Upper lobe of right lung (tissue), 1 donor: ENCODE measurements around the gene CCDC187. TPM values are rescaled to one million over a fixed set of nuclear protein-coding genes. Genes with fewer than 3 reads are reported as not detected.

Experiments used
- ATAC-seq: fragments of 200-7000 bp; cut with Tn5 transposase; one replicate; pipeline ENCODE4 v1.9.1; 2020; ENCODE audit warnings: mild to moderate bottlenecking, moderate library complexity
- DNase-seq: peaks from one replicate; pipeline ENCODE4 v3.0.0-alpha.2; 2020
- H3K27ac ChIP-seq: fragments of 200-600 bp; one replicate; pipeline ENCODE4 v1.8.0; 2022
- H3K27me3 ChIP-seq: fragments of 200-600 bp; one replicate; pipeline ENCODE4 v1.8.0; 2022; ENCODE audit warnings: mild to moderate bottlenecking
- H3K36me3 ChIP-seq: fragments of 200-600 bp; one replicate; pipeline ENCODE4 v1.8.0; 2022
- H3K4me1 ChIP-seq: fragments of 200-600 bp; one replicate; pipeline ENCODE4 v1.8.0; 2022
- H3K4me3 ChIP-seq: fragments of 200-600 bp; one replicate; pipeline ENCODE4 v1.8.0; 2022; ENCODE audit warnings: mild to moderate bottlenecking
- H3K9me3 ChIP-seq: fragments of 200-600 bp; one replicate; pipeline ENCODE4 v1.8.0; 2022
- intact Hi-C: fragments of 100-400 bp; cut with DNase I; formaldehyde crosslinking; loops from one replicate; pipeline ENCODE4 v1.11.0; 2022
- total RNA-seq: library from RNA; stranded (reverse); fragmentation: NEBNext Ultra II Directional; extraction: Animal tissue kit (Norgen Biotek cat#: 25700); gene quantifications from one replicate; pipeline ENCODE4 v1.2.1, GENCODE V29; 2021
- TF ChIP-seq, protein P1 (sequence below): fragments of 200-600 bp; IDR thresholded peaks from one replicate; pipeline ENCODE4 v1.8.0; 2022; ENCODE audit warnings: antibody characterized with exemption
- donor health status: DM: no; HTN: yes; CAD: no; lungs with severe emphysema.

CCDC187 gene
- total RNA-seq, 1 donor from 2014 or later: 0.09 TPM

DNA sequence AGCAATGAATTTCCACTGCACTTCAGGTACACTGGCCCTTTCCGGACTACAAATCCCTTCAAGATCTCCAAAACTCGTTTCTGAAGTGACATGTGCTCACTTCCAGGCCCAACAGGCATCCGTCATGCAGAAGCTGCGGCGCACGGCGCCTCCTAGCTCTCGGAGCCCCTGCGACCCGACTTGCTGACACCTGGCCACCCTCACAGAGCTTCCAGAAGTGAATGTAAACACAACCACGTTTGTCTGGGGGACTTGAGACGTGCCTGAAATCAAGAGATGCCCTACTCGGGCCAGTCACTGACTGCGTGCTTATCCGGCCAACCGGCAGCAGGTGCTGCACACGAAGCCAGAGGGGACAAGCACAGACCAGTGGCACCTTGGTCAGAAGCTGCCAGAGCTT lies 94.1 kb downstream of the CCDC187 start:
- peaks cover 8% of the 10 kb centered on the region for H3K36me3 ChIP-seq

DNA sequence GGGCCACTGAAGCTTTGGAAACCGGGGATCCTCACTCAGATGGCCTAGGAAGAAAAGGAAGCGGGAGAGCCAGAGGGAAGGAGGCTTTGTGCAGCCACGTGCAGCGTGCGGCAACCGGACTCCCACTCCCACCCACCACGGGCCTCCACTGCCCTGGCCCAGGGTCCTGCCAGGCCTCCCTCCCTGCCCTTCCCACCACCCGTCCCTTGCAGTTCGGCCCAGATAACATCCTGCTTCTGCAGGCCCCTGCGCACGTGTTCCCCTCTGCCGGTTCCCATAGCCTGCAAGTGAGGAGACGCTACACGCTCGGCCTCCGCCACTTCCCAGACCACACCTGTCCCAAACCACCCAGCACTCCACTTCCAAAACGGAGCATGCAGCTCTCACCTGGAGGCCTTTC lies 94.7 kb downstream of the CCDC187 start:
- Histone ChIP-seq H3K4me3 (no peak overlapping the region), H3K36me3 (peaks cover 3% of the 10 kb centered on the region), H3K4me1 (no peaks in the 10 kb centered on the region), H3K27ac (no peak overlapping the region), H3K27me3 (peaks cover 14% of the 10 kb centered on the region), H3K9me3 (no peaks in the 10 kb centered on the region)
- intact Hi-C loops: no loop called here
- TF ChIP-seq, protein P1, sequence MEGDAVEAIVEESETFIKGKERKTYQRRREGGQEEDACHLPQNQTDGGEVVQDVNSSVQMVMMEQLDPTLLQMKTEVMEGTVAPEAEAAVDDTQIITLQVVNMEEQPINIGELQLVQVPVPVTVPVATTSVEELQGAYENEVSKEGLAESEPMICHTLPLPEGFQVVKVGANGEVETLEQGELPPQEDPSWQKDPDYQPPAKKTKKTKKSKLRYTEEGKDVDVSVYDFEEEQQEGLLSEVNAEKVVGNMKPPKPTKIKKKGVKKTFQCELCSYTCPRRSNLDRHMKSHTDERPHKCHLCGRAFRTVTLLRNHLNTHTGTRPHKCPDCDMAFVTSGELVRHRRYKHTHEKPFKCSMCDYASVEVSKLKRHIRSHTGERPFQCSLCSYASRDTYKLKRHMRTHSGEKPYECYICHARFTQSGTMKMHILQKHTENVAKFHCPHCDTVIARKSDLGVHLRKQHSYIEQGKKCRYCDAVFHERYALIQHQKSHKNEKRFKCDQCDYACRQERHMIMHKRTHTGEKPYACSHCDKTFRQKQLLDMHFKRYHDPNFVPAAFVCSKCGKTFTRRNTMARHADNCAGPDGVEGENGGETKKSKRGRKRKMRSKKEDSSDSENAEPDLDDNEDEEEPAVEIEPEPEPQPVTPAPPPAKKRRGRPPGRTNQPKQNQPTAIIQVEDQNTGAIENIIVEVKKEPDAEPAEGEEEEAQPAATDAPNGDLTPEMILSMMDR: no peak
- DNase-seq: no peak
- no peak for ATAC-seq

More for the DNA sequence above, 94.1 kb downstream of the CCDC187 start:
- intact Hi-C loops: no loop called here
- ATAC-seq (no peak), DNase-seq (no peak)
- Histone ChIP-seq H3K9me3 (no peaks in the 10 kb centered on the region), H3K27ac (no peak overlapping the region), H3K4me3 (no peak overlapping the region), H3K4me1 (no peaks in the 10 kb centered on the region), H3K27me3 (peaks cover 8% of the 10 kb centered on the region)
- TF ChIP-seq, protein P1: no peak

DNA sequence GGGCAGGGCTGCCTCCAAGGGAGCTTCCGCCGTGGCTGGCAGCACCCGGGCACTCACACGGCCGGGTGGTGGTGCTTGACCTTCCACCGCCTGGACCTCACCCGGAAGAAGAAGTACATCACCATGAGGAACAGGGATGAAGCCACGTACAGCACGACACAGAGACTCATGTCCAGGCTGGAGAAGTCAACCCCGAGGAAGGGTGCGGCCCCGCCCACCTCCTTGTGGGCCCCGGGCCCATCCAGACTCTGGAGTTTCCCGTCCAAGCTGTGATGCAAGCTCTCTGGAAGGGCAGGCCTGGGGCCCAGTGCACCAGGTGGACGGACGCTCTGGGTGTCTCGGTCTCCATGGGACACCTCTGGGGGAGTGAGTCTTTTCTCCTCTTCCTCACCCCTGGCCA lies 95.2 kb downstream of the CCDC187 start:
- H3K4me1 ChIP-seq: no peaks in the 10 kb centered on the region
- no peak overlapping the region for H3K27ac ChIP-seq
- no peaks in the 10 kb centered on the region for H3K36me3 ChIP-seq
- peaks cover 19% of the 10 kb centered on the region for H3K27me3 ChIP-seq
- no peak overlapping the region for H3K4me3 ChIP-seq
- TF ChIP-seq, protein P1: no peak
- ATAC-seq: no peak
- DNase-seq: no peak
- intact Hi-C loops: no loop called here
- no peaks in the 10 kb centered on the region for H3K9me3 ChIP-seq

DNA sequence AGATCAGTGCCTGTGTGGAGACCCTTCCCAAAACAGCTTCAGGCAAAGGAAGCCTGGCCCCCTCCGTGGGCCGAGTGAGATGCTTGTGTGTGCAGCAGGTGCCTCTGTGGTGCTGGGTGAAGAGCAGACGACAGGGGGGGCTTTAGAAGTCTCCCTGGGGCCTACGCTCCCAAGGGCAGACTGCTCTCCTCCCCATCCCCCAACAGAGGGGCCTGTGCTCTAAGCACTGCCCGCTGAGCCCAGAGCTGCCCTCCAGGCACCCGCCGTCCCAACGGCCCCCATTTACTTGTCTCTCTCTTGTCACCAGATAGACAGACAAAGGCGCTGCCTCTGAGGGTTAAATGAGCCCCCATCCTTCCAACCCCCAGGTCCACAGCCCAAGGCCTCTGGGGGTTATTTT lies 96.3 kb downstream of the CCDC187 start:
- no peak overlapping the region for H3K27ac ChIP-seq
- no peaks in the 10 kb centered on the region for H3K36me3 ChIP-seq
- TF ChIP-seq, protein P1: no peak
- peaks cover 27% of the 10 kb centered on the region for H3K27me3 ChIP-seq
- ATAC-seq: no peak
- no peaks in the 10 kb centered on the region for H3K4me1 ChIP-seq
- no peak overlapping the region for H3K4me3 ChIP-seq
- DNase-seq: no peak
- no peaks in the 10 kb centered on the region for H3K9me3 ChIP-seq
- intact Hi-C loops: no loop called here

DNA sequence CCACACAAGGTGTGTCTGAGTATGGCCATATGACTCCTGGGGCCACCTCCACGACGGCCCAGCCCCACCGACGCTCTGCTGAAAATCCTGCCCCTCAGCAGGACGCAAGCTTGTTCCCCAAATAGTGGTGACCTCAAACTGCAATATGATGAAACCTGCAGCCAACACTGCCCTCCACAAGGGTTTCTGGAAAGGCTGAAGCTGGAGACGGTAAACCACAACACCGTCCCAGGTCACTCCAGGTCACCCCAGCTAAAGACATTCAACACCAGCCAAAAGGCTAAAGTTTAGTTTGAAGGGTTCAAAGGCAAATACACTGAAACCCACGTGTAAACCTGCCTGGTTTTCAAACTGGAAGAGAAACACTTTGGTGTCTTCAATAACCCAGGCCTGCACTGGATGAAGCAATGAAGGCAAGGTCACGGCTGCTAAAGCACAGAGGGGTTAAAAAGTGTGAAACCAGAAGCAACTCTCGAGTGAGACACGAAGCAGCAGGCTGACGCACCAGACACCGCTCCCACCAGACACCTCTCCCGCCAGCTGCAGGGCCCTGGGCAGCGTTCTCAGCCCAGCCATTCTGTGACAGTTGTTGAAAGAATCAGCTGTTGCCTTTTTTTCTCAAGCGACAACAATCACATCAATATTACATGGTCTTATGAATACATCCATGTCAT lies 97.2 kb downstream of the CCDC187 start:
- H3K36me3 ChIP-seq: no peaks in the 10 kb centered on the region
- no peaks in the 10 kb centered on the region for H3K9me3 ChIP-seq
- peaks cover 36% of the 10 kb centered on the region for H3K27me3 ChIP-seq
- H3K27ac ChIP-seq: no peak overlapping the region
- TF ChIP-seq, protein P1: no peak
- DNase-seq (no peak), ATAC-seq (no peak)
- intact Hi-C loops: no loop called here
- H3K4me3 ChIP-seq: no peak overlapping the region
- H3K4me1 ChIP-seq: no peaks in the 10 kb centered on the region

DNA sequence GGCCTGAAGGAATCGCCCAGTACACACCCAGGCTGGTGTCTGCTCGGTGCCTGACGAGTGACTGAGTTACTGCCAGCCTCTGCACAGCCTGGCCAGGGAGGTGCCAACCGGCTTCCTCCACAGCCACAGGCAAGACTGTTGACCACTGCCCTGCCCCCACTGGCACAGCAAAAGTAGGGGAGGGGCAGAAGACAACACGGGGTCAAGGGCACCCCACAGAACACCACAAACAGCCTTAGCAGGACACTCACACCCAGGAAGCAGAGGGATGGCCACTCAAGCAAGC lies 98.2 kb downstream of the CCDC187 start:
- H3K4me1 ChIP-seq: no peaks in the 10 kb centered on the region
- DNase-seq: no peak
- intact Hi-C loops: no loop called here
- no peak overlapping the region for H3K4me3 ChIP-seq
- TF ChIP-seq, protein P1: no peak
- no peaks in the 10 kb centered on the region for H3K9me3 ChIP-seq
- no peak overlapping the region for H3K27ac ChIP-seq
- H3K36me3 ChIP-seq: no peaks in the 10 kb centered on the region
- no peak for ATAC-seq
- peaks cover 47% of the 10 kb centered on the region for H3K27me3 ChIP-seq
